ENCODE results near the gene C19orf44.

- TF ChIP-seq, protein P1, sequence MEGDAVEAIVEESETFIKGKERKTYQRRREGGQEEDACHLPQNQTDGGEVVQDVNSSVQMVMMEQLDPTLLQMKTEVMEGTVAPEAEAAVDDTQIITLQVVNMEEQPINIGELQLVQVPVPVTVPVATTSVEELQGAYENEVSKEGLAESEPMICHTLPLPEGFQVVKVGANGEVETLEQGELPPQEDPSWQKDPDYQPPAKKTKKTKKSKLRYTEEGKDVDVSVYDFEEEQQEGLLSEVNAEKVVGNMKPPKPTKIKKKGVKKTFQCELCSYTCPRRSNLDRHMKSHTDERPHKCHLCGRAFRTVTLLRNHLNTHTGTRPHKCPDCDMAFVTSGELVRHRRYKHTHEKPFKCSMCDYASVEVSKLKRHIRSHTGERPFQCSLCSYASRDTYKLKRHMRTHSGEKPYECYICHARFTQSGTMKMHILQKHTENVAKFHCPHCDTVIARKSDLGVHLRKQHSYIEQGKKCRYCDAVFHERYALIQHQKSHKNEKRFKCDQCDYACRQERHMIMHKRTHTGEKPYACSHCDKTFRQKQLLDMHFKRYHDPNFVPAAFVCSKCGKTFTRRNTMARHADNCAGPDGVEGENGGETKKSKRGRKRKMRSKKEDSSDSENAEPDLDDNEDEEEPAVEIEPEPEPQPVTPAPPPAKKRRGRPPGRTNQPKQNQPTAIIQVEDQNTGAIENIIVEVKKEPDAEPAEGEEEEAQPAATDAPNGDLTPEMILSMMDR (conservative IDR thresholded peaks at IDR 0.05; ENCODE audit: low read depth, low read length), result no peak
- no peak for TF ChIP-seq EZH2 (IDR thresholded peaks at IDR 0.05; ENCODE audit: low read length, unreplicated experiment)
Measured at GRCh38 chr19:16554776-16555175, 58.6 kb downstream of the C19orf44 start.

Data from PC-3 (cell line).